ENCODE measurements around the gene MISP3. TPM values are rescaled to one million over a fixed set of nuclear protein-coding genes. Genes with fewer than 3 reads are reported as not detected.

MISP3 gene
- polyA plus RNA-seq, 1 donor (not counting 4 experiments of a cell fraction or from before 2014, with no cell fraction given) = 0.79 TPM

- no peak overlapping the region for H3K27ac ChIP-seq (ENCODE audit: control insufficient read depth, insufficient read depth, low read length)
- no peaks in the 10 kb centered on the region for H3K79me2 ChIP-seq (ENCODE audit: control insufficient read depth, insufficient read depth, low read length)
- H3K4me1 ChIP-seq (ENCODE audit: control insufficient read depth, extremely low read depth, insufficient read depth, low read length) = peaks cover 3% of the 10 kb centered on the region
- dilution Hi-C loops (cut with MboI; ENCODE audit: extremely low pct_ligation_motif_present, low sequenced_read_pairs) = no loop called here
- DNase-seq (ENCODE audit: low read depth, low spot score) = no peak
- no peak overlapping the region for H3K4me2 ChIP-seq (ENCODE audit: control insufficient read depth, extremely low read depth, insufficient read depth, low read depth, low read length)
- H3K9ac ChIP-seq (ENCODE audit: control insufficient read depth, extremely low read depth, insufficient read depth, low read length) = no peak overlapping the region
- H4K20me1 ChIP-seq (ENCODE audit: control insufficient read depth, extremely low read depth, insufficient read depth, low read length) = no peaks in the 10 kb centered on the region
- peaks cover 6 to 16% of the 10 kb centered on the region in 2 experiments for H3K36me3 ChIP-seq (ENCODE audit: control insufficient read depth in 2 of 2, extremely low read depth in 1 of 2, insufficient read depth in 2 of 2, low read length in 2 of 2)
- no peaks in the 10 kb centered on the region for H3K9me1 ChIP-seq (ENCODE audit: control insufficient read depth, extremely low read depth, insufficient read depth, low read length)
- no peak overlapping the region for H2AFZ ChIP-seq (ENCODE audit: control insufficient read depth, low read length)
- H3K9me3 ChIP-seq (ENCODE audit: control insufficient read depth, low read depth, low read length) = no peaks in the 10 kb centered on the region
- FAIRE-seq = no peak
- no peak overlapping the region for H3K4me3 ChIP-seq (ENCODE audit: control insufficient read depth in 2 of 3, extremely low read depth in 1 of 3, insufficient read depth in 2 of 3, low read depth in 1 of 3, low read length in 3 of 3)
- TF ChIP-seq EZH2 (IDR thresholded peaks at IDR 0.05; ENCODE audit: low read length) (no peak), CTCF (optimal IDR thresholded peaks at IDR 0.05 in 1 of 3, IDR thresholded peaks at IDR 0.05 in 1 of 3, conservative IDR thresholded peaks at IDR 0.05 in 1 of 3; ENCODE audit: extremely low read depth in 1 of 3, insufficient read depth in 2 of 3, low read length in 3 of 3) (no peak)
- no peaks in the 10 kb centered on the region for H3K27me3 ChIP-seq (ENCODE audit: control insufficient read depth, extremely low read depth, insufficient read depth, low read length)
Measured at GRCh38 chr19:14105680-14106079, 33.1 kb downstream of the MISP3 start.

DNA sequence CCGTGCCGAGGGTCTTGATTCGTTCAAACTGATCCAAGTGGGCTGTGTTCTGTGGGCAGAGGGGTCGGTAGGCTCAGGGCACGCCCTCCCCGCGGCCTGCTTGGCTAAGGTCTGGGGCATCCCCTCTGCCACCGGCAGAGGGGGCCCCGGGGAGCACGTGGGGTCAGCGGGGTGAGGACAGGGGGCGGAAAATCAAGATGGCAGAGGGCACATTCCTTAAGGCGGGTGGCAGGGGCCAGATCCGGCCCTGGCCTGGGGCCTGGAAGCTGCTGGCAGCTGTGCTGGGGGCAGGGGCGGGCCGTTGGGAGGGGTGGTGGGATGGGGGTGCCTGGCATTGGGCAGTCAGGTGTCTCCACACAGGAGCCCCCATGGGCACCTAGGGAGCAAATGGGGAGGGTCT, 34.3 kb downstream of the MISP3 start:
- Histone ChIP-seq H3K27ac (ENCODE audit: control insufficient read depth, insufficient read depth, low read length) (no peak overlapping the region), H3K36me3 (ENCODE audit: control insufficient read depth in 2 of 2, extremely low read depth in 1 of 2, insufficient read depth in 2 of 2, low read length in 2 of 2) (peaks cover 6 to 14% of the 10 kb centered on the region in 2 experiments), H4K20me1 (ENCODE audit: control insufficient read depth, extremely low read depth, insufficient read depth, low read length) (no peaks in the 10 kb centered on the region), H3K9me3 (ENCODE audit: control insufficient read depth, low read depth, low read length) (no peaks in the 10 kb centered on the region), H3K4me3 (ENCODE audit: control insufficient read depth in 2 of 3, extremely low read depth in 1 of 3, insufficient read depth in 2 of 3, low read depth in 1 of 3, low read length in 3 of 3) (no peak overlapping the region), H3K79me2 (ENCODE audit: control insufficient read depth, insufficient read depth, low read length) (no peaks in the 10 kb centered on the region), H3K9ac (ENCODE audit: control insufficient read depth, extremely low read depth, insufficient read depth, low read length) (no peak overlapping the region), H3K9me1 (ENCODE audit: control insufficient read depth, extremely low read depth, insufficient read depth, low read length) (no peaks in the 10 kb centered on the region), H3K4me2 (ENCODE audit: control insufficient read depth, extremely low read depth, insufficient read depth, low read depth, low read length) (no peak overlapping the region), H2AFZ (ENCODE audit: control insufficient read depth, low read length) (no peak overlapping the region), H3K4me1 (ENCODE audit: control insufficient read depth, extremely low read depth, insufficient read depth, low read length) (peaks cover 3% of the 10 kb centered on the region), H3K27me3 (ENCODE audit: control insufficient read depth, extremely low read depth, insufficient read depth, low read length) (no peaks in the 10 kb centered on the region)
- TF ChIP-seq EZH2 (IDR thresholded peaks at IDR 0.05; ENCODE audit: low read length) = no peak
- no peak for TF ChIP-seq CTCF (optimal IDR thresholded peaks at IDR 0.05 in 1 of 3, IDR thresholded peaks at IDR 0.05 in 1 of 3, conservative IDR thresholded peaks at IDR 0.05 in 1 of 3; ENCODE audit: extremely low read depth in 1 of 3, insufficient read depth in 2 of 3, low read length in 3 of 3)
- DNase-seq (ENCODE audit: low read depth, low spot score) = no peak
- no peak for FAIRE-seq
- dilution Hi-C loops (cut with MboI; ENCODE audit: extremely low pct_ligation_motif_present, low sequenced_read_pairs) = no loop called here
